Transverse colon (tissue), 4 donors: ENCODE data around the gene PTCH1. TPM values are rescaled to one million over a fixed set of nuclear protein-coding genes. Genes with fewer than 3 reads are reported as not detected.

Experiments used
- DNase-seq: peaks from one replicate; pipeline ENCODE4 v3.0.0-alpha.2; 2019
- H3K27ac ChIP-seq, 4 donors: fragments of 200-600 bp; sonication (generic); 2 replicates each; pipeline ENCODE4 v1.5.1; 2016 to 2018; ENCODE audit warnings: inconsistent platforms in 4 of 4
- H3K27me3 ChIP-seq: fragments of 200-600 bp; sonication (generic); 2 replicates; pipeline ENCODE4 v1.5.1; 2017; ENCODE audit warnings: inconsistent platforms
- H3K36me3 ChIP-seq, 4 donors: fragments of 200-600 bp; sonication (generic); 2 replicates each; pipeline ENCODE4 v1.5.1; 2017 to 2019; ENCODE audit warnings: inconsistent platforms in 4 of 4
- H3K4me1 ChIP-seq, 4 donors: fragments of 200-600 bp; sonication (generic); 2 replicates each; pipeline ENCODE4 v1.5.1; 2017 to 2020; ENCODE audit warnings: inconsistent platforms in 4 of 4
- H3K4me3 ChIP-seq, 4 donors: fragments of 200-600 bp; sonication (generic); 1 replicate in 1 of 4; 2 replicates in 3 of 4; pipeline versions ENCODE4 v1.5.1 to v1.6.1; 2017 to 2019; ENCODE audit warnings: inconsistent platforms in 4 of 4
- H3K9me3 ChIP-seq, 2 donors: fragments of 200-600 bp; sonication (generic); 2 replicates each; pipeline ENCODE4 v1.5.1; 2017 to 2019; ENCODE audit warnings: inconsistent platforms in 2 of 2
- CTCF ChIP-seq, 5 experiments: fragments of 200-600 bp in 3 of 5; fragments of 450-650 bp in 2 of 5; sonication (generic) in 3 of 5; IDR thresholded peaks; 1 replicate in 2 of 5; 2 replicates in 3 of 5; pipeline ENCODE4 v1.5.1; 2016 to 2017; ENCODE audit warnings: antibody characterized with exemption in 5 of 5, inconsistent platforms in 3 of 5, mild to moderate bottlenecking in 2 of 5, moderate library complexity in 1 of 5
- EP300 ChIP-seq: sonication (generic); formaldehyde crosslinking; IDR thresholded peaks from one replicate; pipeline ENCODE4 v1.6.1; 2017; ENCODE audit warnings: antibody characterized with exemption, low read depth
- POLR2A ChIP-seq: fragments of 450-650 bp; IDR thresholded peaks from one replicate; pipeline ENCODE4 v1.6.1; 2016; ENCODE audit warnings: antibody characterized with exemption, mild to moderate bottlenecking, moderate library complexity
- POLR2AphosphoS5 ChIP-seq, 3 donors: sonication (generic); formaldehyde crosslinking; IDR thresholded peaks; one replicate each; pipeline ENCODE4 v1.6.1; 2016; ENCODE audit warnings: antibody characterized with exemption in 3 of 3
- WGBS, 2 donors: methylation state at CpG; one replicate each; pipeline ENCODE4 v1.1.5; 2018; ENCODE audit warnings: low coverage in 1 of 2; 5-methylcytosine and 5-hydroxymethylcytosine counted together
- in situ Hi-C, 4 donors: fragments of 200-750 bp; cut with MboI; loops; one replicate each; pipeline versions ENCODE4 v1.15.0 to v1.15.1; 2017; ENCODE audit warnings: low sequenced_read_pairs in 3 of 4, low pct_ligation_motif_present in 1 of 4, low pct_unique_long_range_greater_than_20kb in 1 of 4
- intact Hi-C: fragments of 100-400 bp; cut with DNase I; formaldehyde crosslinking; loops from one replicate; pipeline ENCODE4 v1.15.1; 2023; ENCODE audit warnings: low total_unique reads
- total RNA-seq, 4 donors: library from RNA; depleted of rRNA; stranded (reverse); fragments of >200 nt; gene quantifications; one replicate each; pipeline ENCODE4 v1.1.0, GENCODE V29; 2016

PTCH1 gene
- total RNA-seq, 4 donors from 2014 or later, result 12.3 to 50.9 (median 26.4) TPM

- Histone ChIP-seq H3K27ac (peak overlapping the region; percentile 55 to 80 (median 72)), H3K27me3 (no peaks in the 10 kb centered on the region), H3K4me1 (peaks cover 30 to 56% (median 35%) of the 10 kb centered on the region in 4 donors), H3K36me3 (peaks cover 0 to 17% (median 0%) of the 10 kb centered on the region in 4 donors), H3K4me3 (peak overlapping the region in 2 of 4 donors; percentile 13 to 38), H3K9me3 (no peaks in the 10 kb centered on the region)
- in situ Hi-C loops (no loop called here), intact Hi-C loops (loop anchor here (5.0 kb wide), 1 partner anchor 45 kb away; no protein-coding TSS in a partner anchor)
- no peak for TF ChIP-seq POLR2A
- peak in 1 of 3 donors; percentile 72 for TF ChIP-seq POLR2AphosphoS5 (IDR thresholded peaks at IDR 0.05)
- peak; percentile 84 for DNase-seq
- WGBS, 2 donors, result 10 to 19% methylated on average over 4 to 30 of the region's 30 CpGs
Measured at GRCh38 chr9:95462249-95463147, 54.3 kb downstream of the PTCH1 start.

GRCh38 chr9:95461448-95462248 lies 55.1 kb downstream of the PTCH1 start:
- H3K27ac ChIP-seq, result peak overlapping the region; percentile 55 to 80 (median 72)
- in situ Hi-C loops (no loop called here), intact Hi-C loops (loop anchor here (5.0 kb wide), 1 partner anchor 46 kb away; no protein-coding TSS in a partner anchor)
- no peaks in the 10 kb centered on the region for H3K9me3 ChIP-seq
- TF ChIP-seq POLR2AphosphoS5 (IDR thresholded peaks at IDR 0.05), result no peak
- TF ChIP-seq POLR2A, result no peak
- no peak for TF ChIP-seq CTCF (IDR thresholded peaks at IDR 0.05)
- no peak for TF ChIP-seq EP300
- H3K4me1 ChIP-seq, result peaks cover 30 to 56% (median 35%) of the 10 kb centered on the region in 4 donors
- peaks cover 0 to 11% (median 1%) of the 10 kb centered on the region in 4 donors for H3K36me3 ChIP-seq
- DNase-seq, result no peak
- WGBS, 2 donors, result 84 to 100% methylated on average over 1 to 17 of the region's 17 CpGs
- no peaks in the 10 kb centered on the region for H3K27me3 ChIP-seq
- H3K4me3 ChIP-seq, result no peak overlapping the region

GRCh38 chr9:95460518-95461164 lies 56.1 kb downstream of the PTCH1 start:
- in situ Hi-C loops, result no loop called here
- peak; percentile 51 to 77 (median 59) for TF ChIP-seq POLR2AphosphoS5 (IDR thresholded peaks at IDR 0.05)
- TF ChIP-seq POLR2A, result no peak
- Histone ChIP-seq H3K27ac (peak overlapping the region; percentile 55 to 77 (median 72)), H3K36me3 (peaks cover 0 to 8% (median 2%) of the 10 kb centered on the region in 4 donors), H3K4me3 (no peak overlapping the region), H3K9me3 (no peaks in the 10 kb centered on the region), H3K4me1 (peaks cover 30 to 56% (median 35%) of the 10 kb centered on the region in 4 donors), H3K27me3 (no peaks in the 10 kb centered on the region)
- intact Hi-C loops, result loop anchor here (5.0 kb wide), 1 partner anchor 47 kb away; no protein-coding TSS in a partner anchor
- 54 to 63% methylated on average over 7 to 13 of the region's 13 CpGs for WGBS, 2 donors
- no peak for DNase-seq

GRCh38 chr9:95459851-95460517 lies 56.8 kb downstream of the PTCH1 start:
- Histone ChIP-seq H3K9me3 (no peaks in the 10 kb centered on the region), H3K27me3 (no peaks in the 10 kb centered on the region), H3K27ac (peak overlapping the region; percentile 55 to 77 (median 72)), H3K4me1 (peaks cover 30 to 56% (median 35%) of the 10 kb centered on the region in 4 donors), H3K4me3 (no peak overlapping the region), H3K36me3 (peaks cover 0 to 8% (median 2%) of the 10 kb centered on the region in 4 donors)
- no peak for TF ChIP-seq POLR2A
- no peak for TF ChIP-seq POLR2AphosphoS5 (IDR thresholded peaks at IDR 0.05)
- TF ChIP-seq EP300, result no peak
- TF ChIP-seq CTCF (IDR thresholded peaks at IDR 0.05), result no peak
- DNase-seq, result no peak
- intact Hi-C loops, result loop anchor here (5.0 kb wide), 1 partner anchor 47 kb away; no protein-coding TSS in a partner anchor
- in situ Hi-C loops, result no loop called here
- WGBS, 2 donors, result 49 to 70% methylated on average over 4 to 19 of the region's 19 CpGs
